GM12878 (cell line): Measurements from ENCODE around the gene ZFR.

Experiments used
- EP300 ChIP-seq, 2 experiments: fragments of 150-350 bp in 1 of 2; IDR thresholded peaks; 2 replicates each; pipeline ENCODE4 v1.6.1; 2011 to 2012; ENCODE audit warnings: low read depth in 2 of 2, low read length in 2 of 2, borderline replicate concordance in 1 of 2, improper control_type of control experiment in 1 of 2, inconsistent platforms in 1 of 2; ENCODE audit not compliant: control insufficient read depth in 1 of 2
- POLR2AphosphoS5 ChIP-seq: IDR thresholded peaks from 2 replicates; pipeline ENCODE4 v1.6.1; 2011; ENCODE audit warnings: mild to moderate bottlenecking, low read length, inconsistent platforms
- TARDBP ChIP-seq: IDR thresholded peaks from 2 replicates; pipeline ENCODE4 v1.6.1; 2016; ENCODE audit warnings: borderline replicate concordance
- TCF7 ChIP-seq: IDR thresholded peaks from 2 replicates; pipeline ENCODE4 v1.6.1; 2014; ENCODE audit warnings: antibody characterized with exemption, borderline replicate concordance
- TF ChIP-seq, protein P1 (sequence below), 3 experiments: IDR thresholded peaks in 2 of 3; conservative IDR thresholded peaks in 1 of 3; 2 replicates each; pipeline ENCODE4 v1.5.1; 2011; ENCODE audit warnings: low read depth in 3 of 3, low read length in 3 of 3, mild to moderate bottlenecking in 3 of 3, control low read depth in 2 of 3, moderate library complexity in 2 of 3, inconsistent platforms in 1 of 3, mixed read lengths in 1 of 3; ENCODE audit not compliant: control insufficient read depth in 2 of 3, insufficient read depth in 1 of 3; ENCODE audit errors: extremely low read depth in 1 of 3
- TF ChIP-seq, protein P2 (sequence below): IDR thresholded peaks from 2 replicates; pipeline ENCODE4 v1.6.1; 2011; ENCODE audit warnings: mild to moderate bottlenecking, low read depth, low read length, moderate library complexity; ENCODE audit not compliant: insufficient replicate concordance

DNA sequence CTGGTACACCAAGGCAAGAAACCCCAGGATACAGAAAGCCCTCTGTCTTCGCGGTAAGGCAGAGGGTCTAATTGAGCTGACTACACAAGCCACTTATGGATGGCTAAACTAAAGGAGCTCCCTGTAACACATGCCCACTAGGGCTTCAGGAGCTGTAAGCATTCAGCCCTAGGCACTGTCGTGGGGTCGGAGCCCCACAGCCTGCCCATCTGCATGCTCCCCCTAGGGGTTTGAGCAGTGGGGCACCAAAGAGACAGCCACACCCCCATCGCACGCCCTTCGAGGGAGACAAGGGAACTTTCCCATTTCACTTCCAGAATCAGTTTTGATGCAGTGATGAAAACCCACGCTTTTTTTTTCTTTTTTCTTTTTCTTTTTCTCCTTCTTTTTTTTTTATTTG is 120.8 kb downstream of the ZFR start:
- TF ChIP-seq POLR2AphosphoS5 (no peak), TCF7 (no peak), TARDBP (no peak), EP300 (IDR thresholded peaks at IDR 0.05; ENCODE audit: borderline replicate concordance in 1 of 2, control insufficient read depth in 1 of 2, low read depth in 2 of 2, low read length in 2 of 2) (no peak)
- TF ChIP-seq, protein P1, sequence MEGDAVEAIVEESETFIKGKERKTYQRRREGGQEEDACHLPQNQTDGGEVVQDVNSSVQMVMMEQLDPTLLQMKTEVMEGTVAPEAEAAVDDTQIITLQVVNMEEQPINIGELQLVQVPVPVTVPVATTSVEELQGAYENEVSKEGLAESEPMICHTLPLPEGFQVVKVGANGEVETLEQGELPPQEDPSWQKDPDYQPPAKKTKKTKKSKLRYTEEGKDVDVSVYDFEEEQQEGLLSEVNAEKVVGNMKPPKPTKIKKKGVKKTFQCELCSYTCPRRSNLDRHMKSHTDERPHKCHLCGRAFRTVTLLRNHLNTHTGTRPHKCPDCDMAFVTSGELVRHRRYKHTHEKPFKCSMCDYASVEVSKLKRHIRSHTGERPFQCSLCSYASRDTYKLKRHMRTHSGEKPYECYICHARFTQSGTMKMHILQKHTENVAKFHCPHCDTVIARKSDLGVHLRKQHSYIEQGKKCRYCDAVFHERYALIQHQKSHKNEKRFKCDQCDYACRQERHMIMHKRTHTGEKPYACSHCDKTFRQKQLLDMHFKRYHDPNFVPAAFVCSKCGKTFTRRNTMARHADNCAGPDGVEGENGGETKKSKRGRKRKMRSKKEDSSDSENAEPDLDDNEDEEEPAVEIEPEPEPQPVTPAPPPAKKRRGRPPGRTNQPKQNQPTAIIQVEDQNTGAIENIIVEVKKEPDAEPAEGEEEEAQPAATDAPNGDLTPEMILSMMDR (IDR thresholded peaks at IDR 0.05 in 2 of 3, conservative IDR thresholded peaks at IDR 0.05 in 1 of 3; ENCODE audit: control insufficient read depth in 2 of 3, extremely low read depth in 1 of 3, insufficient read depth in 1 of 3, low read depth in 3 of 3, low read length in 3 of 3) = no peak
- TF ChIP-seq, protein P2, sequence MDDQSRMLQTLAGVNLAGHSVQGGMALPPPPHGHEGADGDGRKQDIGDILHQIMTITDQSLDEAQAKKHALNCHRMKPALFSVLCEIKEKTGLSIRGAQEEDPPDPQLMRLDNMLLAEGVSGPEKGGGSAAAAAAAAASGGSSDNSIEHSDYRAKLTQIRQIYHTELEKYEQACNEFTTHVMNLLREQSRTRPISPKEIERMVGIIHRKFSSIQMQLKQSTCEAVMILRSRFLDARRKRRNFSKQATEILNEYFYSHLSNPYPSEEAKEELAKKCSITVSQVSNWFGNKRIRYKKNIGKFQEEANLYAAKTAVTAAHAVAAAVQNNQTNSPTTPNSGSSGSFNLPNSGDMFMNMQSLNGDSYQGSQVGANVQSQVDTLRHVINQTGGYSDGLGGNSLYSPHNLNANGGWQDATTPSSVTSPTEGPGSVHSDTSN = no peak
